ENCODE measurements around the gene ZIM2.

ZIM2 gene

GRCh38 chr19:56838909-56839651 is 1.4 kb downstream of the ZIM2 start:
- peak; percentile 95 for DNase-seq

GRCh38 chr19:56838024-56838908 is 2.3 kb downstream of the ZIM2 start:
- DNase-seq: peak; percentile 87

GRCh38 chr19:56837492-56838023 is 3.0 kb downstream of the ZIM2 start:
- DNase-seq: peak; percentile 87

GRCh38 chr19:56837004-56837403 is 3.5 kb downstream of the ZIM2 start:
- DNase-seq: peak; percentile 57

GRCh38 chr19:56836059-56836458 is 4.5 kb downstream of the ZIM2 start:
- DNase-seq: no peak

- no peak for DNase-seq
Observed at GRCh38 chr19:56835401-56835800, 5.1 kb downstream of the ZIM2 start.

GRCh38 chr19:56834564-56835375 is 5.8 kb downstream of the ZIM2 start:
- peak; percentile 4 for DNase-seq

GRCh38 chr19:56832352-56832928 is 8.1 kb downstream of the ZIM2 start:
- DNase-seq: no peak

GRCh38 chr19:56831255-56831654 is 9.3 kb downstream of the ZIM2 start:
- no peak for DNase-seq

GRCh38 chr19:56829596-56829995 is 10.9 kb downstream of the ZIM2 start:
- DNase-seq: no peak

- DNase-seq: no peak
Observed at GRCh38 chr19:56827708-56828107, 12.8 kb downstream of the ZIM2 start.

GRCh38 chr19:56823956-56824355 is 16.6 kb downstream of the ZIM2 start:
- DNase-seq: no peak

GRCh38 chr19:56823417-56823816 is 17.1 kb downstream of the ZIM2 start:
- no peak for DNase-seq

- DNase-seq: no peak
Observed at GRCh38 chr19:56822755-56823154, 17.8 kb downstream of the ZIM2 start.

- no peak for DNase-seq
Observed at GRCh38 chr19:56821675-56822074, 18.9 kb downstream of the ZIM2 start.

GRCh38 chr19:56821209-56821608 is 19.3 kb downstream of the ZIM2 start:
- DNase-seq: no peak

GRCh38 chr19:56819166-56819565 is 21.4 kb downstream of the ZIM2 start:
- no peak for DNase-seq

- DNase-seq: no peak
Observed at GRCh38 chr19:56814656-56815055, 25.9 kb downstream of the ZIM2 start.

GRCh38 chr19:56813531-56813930 is 27.0 kb downstream of the ZIM2 start:
- DNase-seq: no peak

- DNase-seq: no peak
Observed at GRCh38 chr19:56811480-56811879, 29.0 kb downstream of the ZIM2 start.

- no peak for DNase-seq
Observed at GRCh38 chr19:56810260-56810659, 30.3 kb downstream of the ZIM2 start.

- DNase-seq: no peak
Observed at GRCh38 chr19:56808717-56809392, 31.7 kb downstream of the ZIM2 start.

Measured in hematopoietic multipotent progenitor cell treated with erythropoietin and hydrocortisone succinate and interleukin-3 and kit ligand, for 4 days (in vitro differentiated cells).